Measurements from ENCODE around the gene KRT8. TPM values are rescaled to one million over a fixed set of nuclear protein-coding genes. Genes with fewer than 3 reads are reported as not detected.
A peak's percentile ranks its signal among the peaks of the same experiment; 100 is the strongest.

KRT8 gene
- polyA plus RNA-seq, 1 of the 3 experiments (the other 2 are of a cell fraction): 49.4 TPM

GRCh38 chr12:52949413-52950331 lies 44.8 kb upstream of the KRT8 start (continued):
- TF ChIP-seq USF1 (IDR thresholded peaks at IDR 0.05; ENCODE audit: borderline replicate concordance, low read depth): no peak
- no peak for TF ChIP-seq YY1 (IDR thresholded peaks at IDR 0.05; ENCODE audit: low read depth)
- no peak for TF ChIP-seq IRF3 (IDR thresholded peaks at IDR 0.05; ENCODE audit: low read depth, low read length)
- TF ChIP-seq NRF1 (IDR thresholded peaks at IDR 0.05; ENCODE audit: low read depth, low read length): no peak
- 0 out of 2 replicates have a peak, but pooled peaks have one; percentile 56 for TF ChIP-seq MAX (IDR thresholded peaks at IDR 0.05; ENCODE audit: low read depth)
- peak; percentile 82 for TF ChIP-seq POLR2AphosphoS5 (IDR thresholded peaks at IDR 0.05; ENCODE audit: low read depth, low read length)
- TF ChIP-seq TAF1 (IDR thresholded peaks at IDR 0.05; ENCODE audit: borderline replicate concordance, low read depth, low read length): peak; percentile 77
- TF ChIP-seq RXRA (IDR thresholded peaks at IDR 0.05; ENCODE audit: borderline replicate concordance, low read depth): peak; percentile 60; the same call in 1 of the 2 replicates
- peak; percentile 77 for TF ChIP-seq JUND (IDR thresholded peaks at IDR 0.05)
- no peak for TF ChIP-seq SMC3 (IDR thresholded peaks at IDR 0.05; ENCODE audit: low read depth, low read length)
- TF ChIP-seq NFIC (IDR thresholded peaks at IDR 0.05; ENCODE audit: borderline replicate concordance): 0 out of 2 replicates have a peak, but pooled peaks have one; percentile 4
- TF ChIP-seq FOXJ3 (CRISPR knock-in tag; IDR thresholded peaks at IDR 0.05): no peak

- Histone ChIP-seq H3K27me3 (ENCODE audit: insufficient read depth) (no peaks in the 10 kb centered on the region), H3K4me2 (peak overlapping the region; percentile 81), H3K27ac (ENCODE audit: low read depth in 2 of 2, low read length in 1 of 2) (peak overlapping the region in 1 of 2 experiments; percentile 82; a peak in 1 of 4 replicates), H3K4me3 (ENCODE audit: low read depth in 2 of 2, low read length in 1 of 2) (peak overlapping the region in 1 of 2 experiments; percentile 85; a peak in 1 of 4 replicates), H3K9ac (no peak overlapping the region; the same call in 1 of the 2 replicates), H4K20me1 (ENCODE audit: insufficient read depth) (no peaks in the 10 kb centered on the region), H3K9me2 (no peaks in the 10 kb centered on the region), H3K4me1 (ENCODE audit: control insufficient read depth in 1 of 2, insufficient read depth in 2 of 2, low read depth in 1 of 2, low read length in 1 of 2) (peaks cover 0 to 41% of the 10 kb centered on the region in 2 experiments; a peak in 2 of 4 replicates), H3K79me2 (ENCODE audit: insufficient read depth) (peaks cover 53% of the 10 kb centered on the region), H3F3A (replicated peaks; ENCODE audit: insufficient read depth) (peaks cover 30% of the 10 kb centered on the region), H3K36me3 (replicated peaks in 1 of 2; ENCODE audit: control insufficient read depth in 1 of 2, insufficient read depth in 2 of 2, low read length in 1 of 2) (peaks cover 4 to 9% of the 10 kb centered on the region in 2 experiments), H2AFZ (ENCODE audit: low read depth) (no peak overlapping the region), H3K9me3 (no peaks in the 10 kb centered on the region)
- WGBS (ENCODE audit: low lambda C conversion rate): 78% methylated on average over 12 of the region's 12 CpGs
- DNase-seq: no peak
- CTCF ChIA-PET: interaction anchor here (5.4 kb wide), 1 partner anchor 33 kb away, joined by 31 read pairs; no protein-coding TSS in a partner anchor
- POLR2A ChIA-PET: no interaction called here
- TF ChIP-seq FOXM1 (IDR thresholded peaks at IDR 0.05; ENCODE audit: low read depth) (no peak), RAD21 (IDR thresholded peaks at IDR 0.05; ENCODE audit: low read length) (no peak), MAX (IDR thresholded peaks at IDR 0.05; ENCODE audit: low read depth) (no peak), CTCF (IDR thresholded peaks at IDR 0.05) (no peak), FOSL2 (IDR thresholded peaks at IDR 0.05; ENCODE audit: borderline replicate concordance, low read depth) (no peak), EP300 (IDR thresholded peaks at IDR 0.05; ENCODE audit: borderline replicate concordance in 1 of 2, low read depth in 1 of 2, low read length in 1 of 2) (no peak), MEF2A (IDR thresholded peaks at IDR 0.05; ENCODE audit: borderline replicate concordance, low read depth) (no peak), NFIC (IDR thresholded peaks at IDR 0.05; ENCODE audit: borderline replicate concordance) (no peak), PBX3 (IDR thresholded peaks at IDR 0.05) (no peak), ZBTB33 (IDR thresholded peaks at IDR 0.05; ENCODE audit: borderline replicate concordance, low read depth) (no peak), MXI1 (IDR thresholded peaks at IDR 0.05; ENCODE audit: low read depth, low read length) (no peak)
These were observed 43.0 kb upstream of the KRT8 start for GRCh38 chr12:52947738-52948423.

All from SK-N-SH (cell line).